GM12891 (cell line): ENCODE data around the gene FITM1.

Source experiments
- POLR2A ChIP-seq: IDR thresholded peaks from 2 replicates; pipeline ENCODE4 v1.6.1; 2011; ENCODE audit warnings: low read depth, low read length, control low read depth
- POLR2AphosphoS5 ChIP-seq: IDR thresholded peaks from 2 replicates; pipeline ENCODE4 v1.6.1; 2011; ENCODE audit warnings: low read depth, low read length, control low read depth
- SPI1 ChIP-seq: IDR thresholded peaks from 2 replicates; pipeline ENCODE4 v1.6.1; 2011; ENCODE audit warnings: low read depth, low read length, control low read depth
- TAF1 ChIP-seq: IDR thresholded peaks from 2 replicates; pipeline ENCODE4 v1.6.1; 2011; ENCODE audit warnings: low read depth, low read length, control low read depth

GRCh38 chr14:24129410-24129998 is 955 bp upstream of the FITM1 start:
- TF ChIP-seq SPI1 (no peak), POLR2A (no peak), POLR2AphosphoS5 (no peak), TAF1 (no peak)
